Activated naive CD4-positive, alpha-beta T cell treated with anti-CD3 and anti-CD28 coated beads for 36 hours (primary cell): ENCODE results near the gene IRGC. TPM values are rescaled to one million over a fixed set of nuclear protein-coding genes. Genes with fewer than 3 reads are reported as not detected.

Experiments used
- CTCF ChIA-PET: fragments of 350-600 bp; sonication (Branson Sonifier 250); formaldehyde crosslinking; loops from one replicate; lab custom pipeline; 2021; ENCODE audit warnings: antibody characterized with exemption; lab: Charles Lee
- DNase-seq: peaks from one replicate; pipeline ENCODE4 v3.0.0-alpha.2; 2020
- H3K27ac Mint-ChIP-seq: one replicate; pipeline ENCODE4 v1.8.0; 2021; ENCODE audit warnings: mild to moderate bottlenecking, mixed read lengths
- H3K27me3 Mint-ChIP-seq: one replicate; pipeline ENCODE4 v1.8.0; 2021; ENCODE audit warnings: low read depth, mixed read lengths
- H3K36me3 Mint-ChIP-seq: one replicate; pipeline ENCODE4 v1.8.0; 2021; ENCODE audit warnings: low read depth, mixed read lengths
- H3K4me1 Mint-ChIP-seq: one replicate; pipeline ENCODE4 v1.8.0; 2021; ENCODE audit warnings: low read depth, mixed read lengths
- H3K4me3 Mint-ChIP-seq: one replicate; pipeline ENCODE4 v1.8.0; 2021; ENCODE audit warnings: mild to moderate bottlenecking, moderate library complexity, mixed read lengths
- H3K9me3 Mint-ChIP-seq: one replicate; pipeline ENCODE4 v1.8.0; 2021; ENCODE audit warnings: mixed read lengths
- intact Hi-C: fragments of 100-400 bp; cut with micrococcal nuclease; formaldehyde crosslinking; loops from one replicate; pipeline ENCODE4 v1.15.1; 2023
- total RNA-seq, 2 experiments: library from RNA; stranded (reverse); gene quantifications; one replicate each; pipeline ENCODE4 v1.2.3, GENCODE V29; 2021

The IRGC gene
- total RNA-seq, 2 experiments from 2014 or later = not detected

DNA sequence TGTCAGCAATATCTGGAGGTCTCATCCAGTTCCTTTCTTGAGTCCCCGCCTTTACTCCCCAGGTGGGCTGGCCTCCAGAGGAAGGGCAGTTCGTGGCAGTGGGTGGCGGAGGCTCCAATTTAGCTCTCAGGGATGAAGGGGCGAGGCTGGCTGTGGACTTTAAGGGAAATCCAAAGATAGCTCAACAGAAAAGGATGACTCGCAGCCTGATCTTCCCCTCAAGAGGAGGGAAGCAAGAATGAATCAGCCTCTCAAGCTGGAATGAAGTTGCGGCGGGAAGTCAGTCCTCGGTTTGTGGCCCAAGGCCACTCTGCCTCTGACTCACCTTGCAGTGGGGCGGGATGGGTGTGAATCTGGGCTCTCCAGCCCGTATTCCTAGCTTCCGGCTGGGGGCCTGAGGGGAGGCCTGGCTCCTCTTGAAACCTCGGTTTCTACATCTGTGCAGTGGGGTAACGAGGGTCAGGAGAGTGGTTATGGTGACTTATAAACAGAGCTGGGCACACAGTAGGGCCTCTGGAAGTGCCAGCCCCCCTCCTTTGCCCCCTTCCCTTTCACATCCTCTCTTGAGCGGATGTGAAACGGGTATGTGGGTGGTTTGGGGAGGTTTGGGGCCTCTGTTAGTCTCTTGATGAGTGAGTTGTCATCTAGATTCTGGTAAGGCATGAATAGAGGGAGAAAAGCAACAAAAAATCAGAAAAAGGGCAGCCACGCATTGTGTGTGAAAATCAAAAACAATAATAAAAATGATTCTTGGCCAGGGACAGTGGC lies 49.4 kb downstream of the IRGC start:
- no peaks in the 10 kb centered on the region for H3K9me3 Mint-ChIP-seq
- H3K36me3 Mint-ChIP-seq = peaks cover 55% of the 10 kb centered on the region
- no peaks in the 10 kb centered on the region for H3K27me3 Mint-ChIP-seq
- peak overlapping the region; percentile 53 for H3K4me3 Mint-ChIP-seq
- CTCF ChIA-PET = interaction anchor here (0.6 to 9.7 kb wide), 13 partner anchors 10 to 1001 kb away, joined by 3 to 113 read pairs (median 5); partner anchors contain the start of genes KCNN4 and SMG9
- H3K4me1 Mint-ChIP-seq = peaks cover 80% of the 10 kb centered on the region
- intact Hi-C loops = loop anchor here (1.0 to 5.0 kb wide), 8 partner anchors 11 to 987 kb away; partner anchors contain the start of genes SMG9 and ZNF575
- peak overlapping the region; percentile 100 for H3K27ac Mint-ChIP-seq
- DNase-seq = peak; percentile 95

GRCh38 chr19:43766755-43767043 lies 50.8 kb downstream of the IRGC start:
- Mint-ChIP-seq H3K27me3 (no peaks in the 10 kb centered on the region), H3K4me3 (peak overlapping the region; percentile 53), H3K27ac (peak overlapping the region; percentile 100), H3K4me1 (peaks cover 78% of the 10 kb centered on the region), H3K9me3 (no peaks in the 10 kb centered on the region), H3K36me3 (peaks cover 64% of the 10 kb centered on the region)
- CTCF ChIA-PET = interaction anchor here (0.6 to 9.7 kb wide), 9 partner anchors 11 to 233 kb away, joined by 3 to 113 read pairs (median 5); partner anchors contain the start of genes KCNN4 and SMG9
- intact Hi-C loops = loop anchor here (5.0 kb wide), 1 partner anchor 986 kb away; no protein-coding TSS in a partner anchor
- no peak for DNase-seq

DNA sequence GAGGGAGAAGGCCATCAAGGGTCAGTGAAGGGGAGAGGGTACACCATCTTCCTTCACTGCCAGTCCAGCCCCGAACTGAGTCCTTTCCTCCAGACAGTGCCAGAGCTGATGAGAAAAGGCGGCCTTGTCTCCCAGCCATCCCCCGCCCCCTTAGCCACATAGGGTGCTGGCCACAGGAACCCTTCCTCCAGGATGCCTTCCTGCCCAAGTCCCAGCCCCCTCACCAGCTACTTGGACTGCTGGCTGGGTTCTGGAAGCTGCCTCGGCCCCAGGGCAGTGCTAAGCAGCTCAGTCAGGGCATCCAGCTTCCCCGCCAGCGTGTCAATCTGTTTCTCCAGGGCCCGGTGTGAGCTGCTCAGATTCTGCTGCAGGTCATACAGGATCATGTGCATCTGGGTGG lies 51.4 kb downstream of the IRGC start:
- peaks cover 67% of the 10 kb centered on the region for H3K36me3 Mint-ChIP-seq
- H3K4me3 Mint-ChIP-seq = peak overlapping the region; percentile 11
- DNase-seq = no peak
- H3K4me1 Mint-ChIP-seq = peaks cover 76% of the 10 kb centered on the region
- intact Hi-C loops = loop anchor here (5.0 kb wide), 1 partner anchor 985 kb away; no protein-coding TSS in a partner anchor
- no peaks in the 10 kb centered on the region for H3K9me3 Mint-ChIP-seq
- peak overlapping the region; percentile 100 for H3K27ac Mint-ChIP-seq
- H3K27me3 Mint-ChIP-seq = no peaks in the 10 kb centered on the region
- CTCF ChIA-PET = interaction anchor here (0.7 to 9.7 kb wide), 7 partner anchors 11 to 99 kb away, joined by 3 to 113 read pairs (median 5); partner anchors contain the start of genes KCNN4 and SMG9

- H3K4me1 Mint-ChIP-seq = peaks cover 71% of the 10 kb centered on the region
- CTCF ChIA-PET = interaction anchor here (0.9 to 9.7 kb wide), 5 partner anchors 11 to 23 kb away, joined by 3 to 113 read pairs (median 48); partner anchors contain the start of genes KCNN4 and SMG9
- no peaks in the 10 kb centered on the region for H3K9me3 Mint-ChIP-seq
- peak overlapping the region; percentile 11 for H3K4me3 Mint-ChIP-seq
- H3K27ac Mint-ChIP-seq = peak overlapping the region; percentile 100
- DNase-seq = no peak
- H3K27me3 Mint-ChIP-seq = no peaks in the 10 kb centered on the region
- peaks cover 70% of the 10 kb centered on the region for H3K36me3 Mint-ChIP-seq
- intact Hi-C loops = loop anchor here (5.0 kb wide), 1 partner anchor 984 kb away; no protein-coding TSS in a partner anchor
Observed at GRCh38 chr19:43767818-43768217, 51.9 kb downstream of the IRGC start.

DNA sequence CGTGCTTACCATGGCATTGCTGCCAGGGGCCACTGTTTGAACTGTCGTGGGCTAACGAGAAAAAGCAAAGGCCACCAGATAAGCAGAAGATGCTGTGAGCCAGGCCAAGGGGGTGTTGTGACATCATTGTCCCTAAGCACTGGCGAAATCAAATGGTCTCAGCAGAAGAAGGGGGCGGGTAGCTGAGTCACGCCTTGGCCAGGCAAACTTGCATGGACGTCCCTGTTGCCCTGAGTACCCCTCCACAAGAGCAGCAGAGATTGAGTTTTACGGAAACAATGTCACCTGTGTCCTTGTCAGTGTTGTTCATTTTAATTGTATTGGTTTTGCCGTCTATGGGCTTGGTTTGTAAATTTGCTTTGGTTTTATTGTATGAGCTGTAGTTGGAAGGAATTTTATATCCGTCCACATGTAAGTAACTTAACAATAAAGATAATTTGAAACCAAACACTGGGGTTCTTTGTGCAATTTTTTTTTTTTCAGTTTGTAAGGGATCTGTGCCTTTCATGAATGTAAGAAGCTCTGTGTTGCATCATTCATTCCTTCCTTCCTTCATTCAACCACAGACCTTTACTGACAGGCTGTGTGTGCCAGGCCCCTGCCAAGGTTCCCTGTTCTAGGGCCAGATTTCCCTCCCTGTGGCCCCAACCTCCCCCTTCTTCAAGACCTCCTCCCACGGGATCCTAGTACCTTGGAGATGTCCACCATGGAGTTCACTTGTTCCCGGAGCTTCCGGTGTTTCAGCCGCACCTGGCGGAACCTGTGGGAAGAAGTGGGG lies 52.6 kb downstream of the IRGC start:
- no peak overlapping the region for H3K4me3 Mint-ChIP-seq
- intact Hi-C loops = loop anchor here (5.0 kb wide), 1 partner anchor 984 kb away; no protein-coding TSS in a partner anchor
- H3K9me3 Mint-ChIP-seq = no peaks in the 10 kb centered on the region
- H3K27me3 Mint-ChIP-seq = no peaks in the 10 kb centered on the region
- CTCF ChIA-PET = interaction anchor here (1.0 to 9.7 kb wide), 6 partner anchors 10 to 43 kb away, joined by 3 to 113 read pairs (median 26); partner anchors contain the start of genes KCNN4 and SMG9
- H3K27ac Mint-ChIP-seq = peak overlapping the region; percentile 51
- no peak for DNase-seq
- H3K4me1 Mint-ChIP-seq = peaks cover 66% of the 10 kb centered on the region
- peaks cover 74% of the 10 kb centered on the region for H3K36me3 Mint-ChIP-seq

DNA sequence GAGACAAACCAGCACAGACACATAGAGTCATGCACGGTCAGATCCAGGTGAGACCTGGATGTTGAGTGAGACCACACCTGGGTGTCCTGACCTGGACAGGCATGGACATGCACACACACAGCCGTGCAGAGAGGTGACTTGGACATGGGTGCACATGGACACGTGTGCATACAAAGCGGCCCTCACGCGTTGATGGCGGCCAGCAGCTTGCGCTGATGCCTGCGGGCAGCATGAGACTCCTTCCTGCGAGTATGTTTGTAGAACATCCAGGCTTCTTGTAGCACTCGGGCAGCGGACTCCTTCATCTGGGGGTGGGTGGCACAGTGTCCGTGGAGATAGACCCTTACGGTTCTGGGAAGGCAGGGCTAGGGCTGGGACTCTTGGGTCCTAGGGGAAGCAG lies 53.4 kb downstream of the IRGC start:
- CTCF ChIA-PET = interaction anchor here (1.0 to 9.7 kb wide), 4 partner anchors 9 to 44 kb away, joined by 3 to 113 read pairs (median 27); partner anchors contain the start of gene KCNN4
- peaks cover 76% of the 10 kb centered on the region for H3K36me3 Mint-ChIP-seq
- intact Hi-C loops = loop anchor here (5.0 kb wide), 1 partner anchor 983 kb away; no protein-coding TSS in a partner anchor
- no peaks in the 10 kb centered on the region for H3K9me3 Mint-ChIP-seq
- no peak overlapping the region for H3K4me3 Mint-ChIP-seq
- H3K4me1 Mint-ChIP-seq = peaks cover 59% of the 10 kb centered on the region
- H3K27me3 Mint-ChIP-seq = no peaks in the 10 kb centered on the region
- H3K27ac Mint-ChIP-seq = peak overlapping the region; percentile 64
- no peak for DNase-seq

Other genes starting within 250 kb of the IRGC start
- 10 to 100 TPM; 12.9 to 14.9 TPM for gene PHLDB3, start 211.3 kb upstream of the IRGC start, total RNA-seq
- gene ETHE1, start 188.9 kb upstream of the IRGC start, total RNA-seq = 10 to 100 TPM; 62.1 to 64.4 TPM
- 1 to 10 TPM; 3.1 to 5.2 TPM for gene ZNF575, start 182.9 kb upstream of the IRGC start, total RNA-seq
- 10 to 100 TPM; 33.7 to 34.5 TPM for gene XRCC1, start 140.5 kb upstream of the IRGC start, total RNA-seq
- gene PINLYP, start 140.3 kb upstream of the IRGC start, total RNA-seq = 1 to 10 TPM; 3.2 to 3.8 TPM
- 10 to 100 TPM; 17.2 to 18.7 TPM for gene IRGQ, start 119.9 kb upstream of the IRGC start, total RNA-seq
- gene ZNF576, start 119.5 kb upstream of the IRGC start, total RNA-seq = 10 to 100 TPM; 11.6 to 11.7 TPM
- gene SRRM5, start 104.0 kb upstream of the IRGC start, total RNA-seq = under 1 TPM; 0.21 to 0.27 TPM
- 10 to 100 TPM; 11.4 to 11.8 TPM for gene ZNF428, start 96.4 kb upstream of the IRGC start, total RNA-seq
- gene CADM4, start 76.2 kb upstream of the IRGC start, total RNA-seq = under 1 TPM; 0.64 to 0.67 TPM
- 1 to 10 TPM; 7.1 to 7.4 TPM for gene PLAUR, start 45.9 kb upstream of the IRGC start, total RNA-seq
- 100 to 1,000 TPM; 103 to 111 TPM for gene SMG9, start 38.9 kb downstream of the IRGC start, total RNA-seq
- 10 to 100 TPM; 68.4 to 73.7 TPM for gene KCNN4, start 64.9 kb downstream of the IRGC start, total RNA-seq
- 1 to 10 TPM; 1.3 to 2.0 TPM for gene LYPD5, start 86.4 kb downstream of the IRGC start, total RNA-seq
- 1 to 10 TPM; 6.8 to 7.7 TPM for gene ZNF283, start 111.2 kb downstream of the IRGC start, total RNA-seq
- gene ZNF404, start 167.9 kb downstream of the IRGC start, total RNA-seq = 1 to 10 TPM; 1.2 to 1.3 TPM
- 1 to 10 TPM; 5.4 to 6.3 TPM for gene ZNF45, start 219.2 kb downstream of the IRGC start, total RNA-seq
- under 1 TPM; 0.45 to 0.89 TPM for gene ZNF221, start 235.2 kb downstream of the IRGC start, total RNA-seq